CD4-positive, alpha-beta T cell treated with Interleukin-15 for 1 hour (primary cell): ENCODE measurements around the gene DIPK1B.

Experiments
- DNase-seq: peaks from one replicate; pipeline ENCODE4 v3.0.0-alpha.2; 2020

The DIPK1B gene

DNA sequence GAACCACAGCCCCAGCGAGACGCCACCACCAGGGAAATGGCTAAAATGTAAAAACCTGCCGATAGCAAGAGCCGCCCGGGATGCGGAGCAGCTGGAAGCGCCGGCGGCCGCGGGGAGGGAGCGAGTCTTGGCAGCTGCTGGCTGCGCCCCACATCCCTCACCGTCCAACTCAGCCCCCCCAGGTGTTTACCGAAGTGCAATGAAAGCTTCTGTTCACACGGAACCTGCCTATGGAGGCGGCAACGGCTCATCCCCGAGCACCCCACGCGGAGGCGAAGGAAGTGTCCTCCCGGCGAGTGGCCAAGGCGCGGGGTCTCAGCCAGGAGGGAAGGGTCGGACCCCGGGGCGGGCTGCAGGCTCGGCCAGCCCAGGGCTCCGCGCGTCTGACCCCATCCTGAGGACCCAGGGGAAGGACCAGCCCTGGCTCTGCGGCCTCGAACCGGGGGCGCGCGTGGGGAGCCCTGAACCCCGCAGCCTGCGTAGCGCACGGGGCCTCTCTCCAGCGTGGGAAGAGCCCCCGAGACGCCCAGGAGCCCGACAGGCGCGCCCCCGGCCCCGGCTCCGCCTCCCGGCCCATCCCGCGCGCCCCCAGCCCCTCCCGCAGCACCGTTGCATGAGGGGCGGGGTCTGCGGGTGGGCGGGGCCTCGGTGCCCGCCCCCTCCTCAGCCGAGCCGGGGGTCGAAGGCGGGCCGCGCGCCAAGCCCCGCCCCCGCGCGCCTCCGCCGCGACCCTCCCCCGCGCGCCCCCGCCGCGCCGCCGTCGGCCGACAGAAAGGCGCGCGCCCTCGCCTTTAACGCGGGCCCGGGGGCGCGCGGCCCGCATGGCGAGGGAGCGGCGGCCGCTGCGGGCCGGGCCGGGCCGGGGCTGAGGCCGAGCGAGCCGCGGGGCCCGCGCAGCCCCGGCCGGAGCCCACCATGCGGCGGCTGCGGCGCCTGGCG is at the start of gene DIPK1B:
TSS of gene DIPK1B (plus strand) at position 822 of the 939 bp plus-strand sequence. CDS start at position 916, 94 bp downstream.
- no peak for DNase-seq

DNA sequence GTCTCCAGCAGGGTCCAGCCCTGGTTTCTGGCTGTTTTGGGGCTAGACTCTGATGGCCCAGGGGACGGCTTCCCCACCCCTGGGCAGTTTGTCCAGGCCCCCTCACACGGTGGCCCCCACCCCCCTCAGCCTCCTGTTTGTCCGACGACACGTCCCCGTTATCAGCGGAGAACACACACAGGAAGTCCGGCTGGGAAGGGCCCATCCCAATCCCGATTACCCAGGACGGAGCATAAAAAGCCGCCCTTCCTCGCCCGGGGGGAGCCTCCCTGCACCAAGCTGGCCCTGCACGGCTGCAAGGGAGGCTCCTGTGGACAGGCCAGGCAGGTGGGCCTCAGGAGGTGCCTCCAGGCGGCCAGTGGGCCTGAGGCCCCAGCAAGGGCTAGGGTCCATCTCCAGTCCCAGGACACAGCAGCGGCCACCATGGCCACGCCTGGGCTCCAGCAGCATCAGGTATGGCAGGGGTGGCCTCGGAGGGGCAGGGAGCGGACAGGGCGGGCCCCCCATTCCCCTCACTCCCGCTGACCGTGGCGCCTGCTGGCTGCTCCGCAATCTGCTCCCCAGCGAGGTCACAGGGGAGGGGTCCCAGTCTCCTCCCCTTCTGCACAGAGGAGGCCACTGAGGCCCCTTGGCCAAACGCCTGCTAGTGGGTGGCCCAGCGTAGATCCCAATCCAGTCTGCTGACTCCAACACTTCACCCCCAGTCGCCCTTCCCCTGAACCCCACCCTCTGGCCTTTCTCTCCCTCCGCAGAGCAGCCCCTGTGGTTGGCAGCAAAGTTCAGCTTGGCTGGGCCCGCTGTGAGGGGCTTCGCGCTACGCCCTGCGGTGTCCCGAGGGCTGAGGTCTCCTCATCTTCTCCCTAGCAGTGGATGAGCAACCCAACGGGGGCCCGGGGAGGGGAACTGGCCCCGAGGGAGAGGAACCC is 49.5 kb upstream of the DIPK1B start, which contains the start of gene EGFL7:
TSS of gene EGFL7 (plus strand) at position 261 of the 926 bp plus-strand sequence. CDS start 5,367 bp downstream, outside the sequence.
- no peak for DNase-seq

DNA sequence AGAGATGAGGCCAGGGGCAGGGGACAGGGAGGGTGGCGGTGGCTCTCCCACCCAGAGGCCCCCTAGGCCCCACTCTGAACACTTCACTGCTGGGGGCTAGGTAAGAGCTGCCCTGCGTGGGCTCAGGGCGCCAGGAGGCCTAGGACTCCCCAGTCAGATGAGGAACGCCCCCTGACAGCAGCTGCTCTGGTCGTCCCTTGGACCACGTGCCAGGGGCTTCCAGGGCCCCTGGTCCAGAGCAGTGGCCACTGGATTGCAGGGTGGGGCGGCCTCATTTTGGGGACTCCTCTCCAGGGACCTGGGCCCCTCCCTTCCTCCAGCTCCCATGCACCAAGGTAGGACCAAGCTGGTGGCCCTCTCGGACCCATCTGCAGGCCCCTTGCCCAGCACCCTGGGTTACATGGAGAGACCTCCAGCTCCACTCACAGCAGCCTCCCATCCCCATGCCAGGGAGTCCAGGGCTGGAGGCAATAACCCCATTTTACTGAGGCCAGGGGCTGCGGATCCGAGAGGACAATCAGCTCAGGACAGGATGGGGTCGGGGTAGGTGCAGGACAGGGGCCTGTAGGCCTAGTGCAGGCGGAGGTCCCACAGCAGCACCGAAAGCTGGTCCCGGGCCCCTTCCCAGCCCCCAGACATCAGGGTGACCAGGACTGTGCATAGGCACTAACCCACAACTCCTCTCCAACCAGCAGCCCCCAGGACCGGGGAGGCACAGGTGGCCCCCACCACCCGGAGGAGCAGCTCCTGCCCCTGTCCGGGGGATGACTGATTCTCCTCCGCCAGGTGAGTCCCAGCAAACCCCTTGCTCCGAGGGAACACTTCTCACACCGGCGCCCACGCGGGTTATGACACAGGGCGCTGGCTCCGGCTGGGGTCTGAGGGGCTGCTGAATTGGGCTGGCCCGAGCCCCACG is 48.1 kb upstream of the DIPK1B start:
- DNase-seq = no peak

DNA sequence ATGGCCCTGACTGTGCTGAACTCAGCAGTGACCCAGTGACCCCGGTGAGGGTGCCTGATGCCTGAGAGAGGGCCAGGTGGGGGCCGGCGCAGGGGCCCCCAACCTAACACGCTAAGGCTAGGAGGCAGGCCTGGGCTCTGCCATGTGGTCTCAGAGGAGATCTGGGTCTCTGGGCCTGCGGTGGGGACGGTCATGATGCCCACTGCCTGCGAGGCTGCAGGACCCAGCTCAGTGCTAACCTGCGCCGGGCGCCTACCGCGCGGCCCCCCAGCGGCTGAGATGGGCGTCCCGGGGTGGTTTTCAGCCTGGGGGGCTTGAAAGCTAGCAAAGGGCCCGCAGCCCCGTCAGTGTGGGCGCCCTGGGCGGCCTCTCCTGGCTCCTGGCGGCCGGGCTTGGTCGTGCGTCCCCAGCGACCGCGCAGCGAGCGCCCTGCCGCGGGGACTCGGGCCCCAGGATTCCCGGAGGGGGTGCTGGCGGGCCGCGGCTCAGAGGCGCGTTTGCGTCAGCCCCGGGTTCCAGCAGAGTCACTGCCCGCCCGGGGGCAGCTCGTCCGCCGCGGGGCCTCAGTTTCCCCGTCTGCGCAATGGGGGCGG is 47.2 kb upstream of the DIPK1B start:
- DNase-seq = no peak

DNA sequence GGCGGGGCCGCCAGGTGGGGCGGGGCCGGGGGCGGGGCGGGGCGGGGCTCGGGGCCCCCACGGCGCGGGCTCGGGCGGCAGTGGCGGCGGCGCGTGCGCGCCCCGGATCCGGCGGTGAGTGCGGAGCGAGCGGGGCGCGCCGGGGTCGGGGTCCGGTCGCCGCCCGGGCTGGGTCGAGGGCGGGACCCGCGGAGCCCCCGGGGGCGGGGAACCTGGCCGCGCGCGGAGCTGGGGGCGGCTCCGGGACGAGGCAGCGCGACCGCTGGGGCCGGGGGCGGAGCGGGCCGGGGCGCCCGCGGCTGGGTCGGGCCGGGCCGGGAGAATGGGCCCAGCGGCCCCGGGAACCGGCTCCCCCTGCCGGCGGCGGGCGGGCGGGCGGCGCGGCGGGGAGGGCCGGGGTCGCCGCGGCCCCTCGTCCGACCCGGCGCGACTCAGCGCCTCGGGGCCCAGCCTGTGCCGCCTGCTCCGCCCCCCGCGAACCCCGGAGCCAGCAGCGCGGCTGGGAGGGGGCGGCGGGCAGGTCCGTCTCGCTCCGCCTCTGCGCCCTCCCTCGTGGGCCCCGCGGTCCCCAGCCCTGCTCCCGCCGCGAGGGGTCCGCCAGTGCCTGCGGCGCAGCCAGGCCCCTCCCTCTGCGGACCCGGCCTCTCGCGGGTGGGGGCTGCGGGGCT is 46.5 kb upstream of the DIPK1B start:
- DNase-seq = no peak

DNA sequence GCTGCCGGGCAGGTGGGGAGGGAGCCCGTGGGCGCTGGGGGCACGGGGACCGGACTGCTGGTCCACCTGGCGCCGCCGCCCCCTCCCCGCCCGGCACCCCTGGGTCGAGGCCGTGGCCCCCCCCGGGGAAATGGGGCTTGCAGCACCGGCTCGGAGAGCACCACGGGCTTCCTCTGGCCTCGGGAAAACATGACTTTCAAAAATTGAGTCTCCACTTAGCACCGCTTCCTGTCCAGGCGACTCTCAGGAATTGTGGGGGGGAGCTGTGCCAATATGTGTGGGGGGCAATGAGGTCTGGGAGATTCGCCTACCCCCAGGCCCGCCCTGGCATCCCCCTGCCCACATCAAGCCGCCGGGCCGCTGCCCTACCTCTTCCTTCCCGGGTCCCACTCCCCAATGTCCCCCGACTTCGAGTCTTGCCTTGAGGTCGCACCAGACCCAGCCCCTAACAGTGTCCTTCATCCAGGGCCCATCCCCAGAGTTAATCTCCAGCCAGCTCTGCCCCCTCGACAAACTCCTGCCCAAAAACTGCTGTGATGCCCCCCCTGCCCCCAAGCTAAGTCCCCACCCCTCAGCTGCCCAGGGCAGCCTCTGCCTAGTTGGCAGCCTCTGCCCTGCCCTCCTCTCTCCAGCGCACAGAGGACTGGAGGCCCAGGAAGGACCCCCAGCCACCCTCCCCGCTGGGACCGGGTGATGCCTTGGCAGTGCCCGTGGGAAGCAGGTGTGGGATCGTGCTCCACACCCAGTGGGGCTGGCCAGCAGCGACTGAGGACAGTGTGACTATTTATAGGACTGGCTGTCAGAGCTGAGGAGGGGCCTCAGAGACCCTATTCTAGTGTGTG is 45.8 kb upstream of the DIPK1B start:
- DNase-seq = no peak

DNA sequence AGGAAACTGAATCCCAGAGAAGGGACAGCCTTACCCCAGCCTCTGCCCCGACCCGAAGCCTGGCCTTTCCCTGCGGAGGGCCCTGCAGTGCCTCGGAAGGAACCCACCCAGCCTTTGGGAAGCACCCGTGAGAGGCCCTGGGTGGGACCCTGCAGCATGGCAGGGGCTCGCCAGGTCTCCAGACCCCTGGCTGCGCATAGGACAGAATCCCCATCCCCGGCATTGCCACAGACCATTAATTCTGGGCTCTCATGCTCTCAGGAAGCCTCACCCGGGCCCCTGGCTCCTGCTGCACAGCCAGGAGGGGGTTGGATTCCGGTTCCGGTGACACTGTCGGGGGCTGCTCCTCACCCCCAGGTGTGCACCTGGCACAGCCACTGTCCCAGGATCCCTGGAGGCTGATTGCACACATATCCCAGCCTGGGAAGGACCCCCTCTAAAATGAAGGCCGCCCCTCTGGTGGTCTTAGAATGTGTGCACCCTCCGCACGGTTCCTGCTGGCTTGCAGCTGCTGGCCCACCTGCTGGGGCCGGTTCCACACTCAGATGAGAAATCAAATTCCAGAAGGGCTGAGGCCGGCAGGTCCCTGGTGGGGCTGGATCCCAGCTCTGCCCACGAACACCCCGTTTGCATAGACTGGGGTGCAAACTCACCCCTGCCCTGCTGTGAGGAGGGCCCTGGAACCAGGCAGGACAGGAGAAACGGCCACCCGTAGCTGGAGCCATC is 45.0 kb upstream of the DIPK1B start:
- no peak for DNase-seq

DNA sequence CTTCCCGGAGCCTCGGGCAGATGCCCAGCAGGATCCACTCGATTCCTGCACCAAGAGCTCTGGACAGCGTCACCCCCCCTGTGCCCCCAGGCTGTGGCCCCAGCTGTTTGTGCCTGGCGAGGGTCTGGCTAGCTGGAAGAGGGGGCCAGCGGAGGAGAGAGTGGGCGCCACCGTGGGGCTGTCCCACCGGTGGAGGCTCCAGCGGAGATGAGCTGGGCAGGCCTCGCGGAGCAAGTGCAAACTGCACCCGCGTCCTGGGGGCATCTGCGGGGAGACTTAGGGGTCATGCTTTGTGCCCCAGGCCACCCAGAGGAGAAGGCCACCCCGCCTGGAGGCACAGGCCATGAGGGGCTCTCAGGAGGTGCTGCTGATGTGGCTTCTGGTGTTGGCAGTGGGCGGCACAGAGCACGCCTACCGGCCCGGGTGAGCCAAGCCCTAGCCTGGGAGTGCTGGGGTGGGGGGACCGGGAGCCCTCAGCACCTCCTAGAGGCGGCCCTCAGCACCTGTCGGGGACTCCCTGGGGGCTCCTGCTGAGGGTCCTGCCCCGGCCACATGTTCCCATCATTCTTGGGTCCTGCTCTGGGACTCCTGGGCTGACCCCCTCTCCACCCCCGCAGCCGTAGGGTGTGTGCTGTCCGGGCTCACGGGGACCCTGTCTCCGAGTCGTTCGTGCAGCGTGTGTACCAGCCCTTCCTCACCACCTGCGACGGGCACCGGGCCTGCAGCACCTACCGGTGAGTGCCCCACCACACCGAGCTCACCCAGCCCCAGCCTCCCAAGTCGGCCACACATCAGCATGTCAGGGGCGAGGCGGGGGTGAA is 44.2 kb upstream of the DIPK1B start:
- no peak for DNase-seq

DNA sequence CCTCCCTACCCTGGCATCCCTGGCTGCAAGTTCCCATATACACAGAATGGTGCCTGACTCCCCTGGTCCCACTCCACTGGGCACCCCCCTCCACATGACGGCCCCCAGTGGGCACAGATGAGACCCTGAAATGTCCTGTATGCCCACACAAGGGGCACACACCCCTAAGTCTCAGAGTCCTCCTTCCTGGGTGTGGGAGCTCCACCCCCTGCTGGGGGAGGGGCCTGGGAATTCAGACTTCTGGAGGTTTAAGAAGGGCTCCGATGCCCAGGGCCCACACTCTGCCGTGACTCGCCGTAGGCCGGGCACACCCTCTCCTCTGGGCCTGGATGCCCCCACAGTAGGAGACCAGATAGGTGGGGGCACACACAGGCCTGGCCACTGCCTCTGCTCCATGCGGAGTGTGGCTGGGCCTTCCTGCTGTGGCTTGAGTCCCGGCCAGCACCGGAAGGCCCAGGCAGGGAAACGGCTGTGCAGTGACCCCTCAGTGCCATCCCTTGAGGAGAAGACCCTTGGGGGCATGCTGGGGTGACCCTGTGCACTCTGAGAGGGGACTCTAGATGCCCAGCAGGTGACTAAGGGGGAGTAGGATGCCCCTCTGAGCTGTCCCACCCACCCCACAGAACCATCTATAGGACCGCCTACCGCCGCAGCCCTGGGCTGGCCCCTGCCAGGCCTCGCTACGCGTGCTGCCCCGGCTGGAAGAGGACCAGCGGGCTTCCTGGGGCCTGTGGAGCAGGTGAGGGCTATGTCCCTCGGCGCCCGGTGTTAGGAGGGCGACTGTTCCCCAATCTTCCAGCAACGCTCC is 43.2 kb upstream of the DIPK1B start:
- DNase-seq = no peak

DNA sequence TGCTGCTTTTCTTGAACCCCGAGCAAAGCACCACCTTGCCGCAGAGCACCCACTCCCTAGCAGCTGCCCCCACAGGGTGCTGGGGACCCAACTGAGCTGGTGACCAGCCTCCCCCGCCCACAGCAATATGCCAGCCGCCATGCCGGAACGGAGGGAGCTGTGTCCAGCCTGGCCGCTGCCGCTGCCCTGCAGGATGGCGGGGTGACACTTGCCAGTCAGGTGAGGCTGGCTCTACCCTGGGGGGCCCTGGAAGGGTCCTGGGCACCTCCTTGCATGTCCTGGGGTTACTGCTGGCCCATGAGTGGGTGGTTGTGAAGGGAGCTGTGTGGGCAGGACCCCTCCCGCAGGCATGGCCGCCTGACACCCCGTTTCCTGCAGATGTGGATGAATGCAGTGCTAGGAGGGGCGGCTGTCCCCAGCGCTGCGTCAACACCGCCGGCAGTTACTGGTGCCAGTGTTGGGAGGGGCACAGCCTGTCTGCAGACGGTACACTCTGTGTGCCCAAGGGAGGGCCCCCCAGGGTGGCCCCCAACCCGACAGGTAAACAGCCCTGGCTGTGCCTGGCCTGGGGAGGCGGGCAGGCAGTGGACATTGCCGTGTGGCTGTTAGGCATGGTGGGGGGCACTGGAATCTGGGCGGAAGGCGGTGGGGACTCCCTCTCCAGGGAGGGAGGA is 42.4 kb upstream of the DIPK1B start:
- DNase-seq = no peak

DNA sequence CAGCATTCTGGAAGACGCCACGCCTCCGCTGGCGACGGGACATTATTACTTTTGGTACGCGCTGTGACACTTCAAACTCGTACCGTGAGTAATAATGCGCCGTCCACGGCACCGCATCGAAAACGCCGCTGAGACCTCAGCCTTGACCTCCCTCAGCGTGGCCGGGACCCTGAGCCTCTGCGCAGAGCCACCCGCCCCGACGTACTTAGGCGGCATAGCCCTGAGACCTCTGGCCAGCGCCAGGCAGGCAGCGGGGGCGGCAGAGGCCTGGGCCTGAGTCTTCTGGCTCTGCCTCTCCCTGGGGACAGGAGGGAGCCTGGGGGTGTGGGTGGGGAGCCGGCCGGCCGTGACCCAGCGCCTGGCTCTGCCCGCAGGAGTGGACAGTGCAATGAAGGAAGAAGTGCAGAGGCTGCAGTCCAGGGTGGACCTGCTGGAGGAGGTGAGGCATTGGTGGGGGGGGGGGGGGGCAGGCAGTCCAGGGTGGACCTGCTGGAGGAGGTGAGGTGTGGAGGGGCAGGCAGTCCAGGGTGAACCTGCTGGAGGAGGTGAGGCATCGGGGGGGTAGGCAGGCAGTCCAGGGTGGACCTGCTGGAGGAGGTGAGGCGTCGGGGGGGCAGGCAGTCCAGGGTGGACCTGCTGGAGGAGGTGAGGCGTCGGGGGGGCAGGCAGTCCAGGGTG is 41.7 kb upstream of the DIPK1B start:
- no peak for DNase-seq

DNA sequence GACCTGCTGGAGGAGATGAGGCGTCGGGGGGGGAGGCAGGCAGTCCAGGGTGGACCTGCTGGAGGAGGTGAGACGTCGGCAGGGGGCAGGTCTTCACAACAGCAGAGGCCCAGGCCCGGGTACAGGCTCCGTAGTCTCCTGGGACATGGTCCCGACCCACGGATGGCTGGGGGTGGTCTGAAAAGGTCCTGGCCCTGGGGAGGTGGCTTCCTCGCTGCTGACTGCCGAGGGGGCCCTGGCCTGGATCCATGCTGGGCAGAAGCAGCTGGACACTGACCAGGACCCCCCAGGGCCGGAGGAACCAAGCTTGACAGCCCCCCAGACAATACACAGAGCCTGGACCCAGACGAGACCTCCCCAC is 41.1 kb upstream of the DIPK1B start:
- DNase-seq = no peak

DNA sequence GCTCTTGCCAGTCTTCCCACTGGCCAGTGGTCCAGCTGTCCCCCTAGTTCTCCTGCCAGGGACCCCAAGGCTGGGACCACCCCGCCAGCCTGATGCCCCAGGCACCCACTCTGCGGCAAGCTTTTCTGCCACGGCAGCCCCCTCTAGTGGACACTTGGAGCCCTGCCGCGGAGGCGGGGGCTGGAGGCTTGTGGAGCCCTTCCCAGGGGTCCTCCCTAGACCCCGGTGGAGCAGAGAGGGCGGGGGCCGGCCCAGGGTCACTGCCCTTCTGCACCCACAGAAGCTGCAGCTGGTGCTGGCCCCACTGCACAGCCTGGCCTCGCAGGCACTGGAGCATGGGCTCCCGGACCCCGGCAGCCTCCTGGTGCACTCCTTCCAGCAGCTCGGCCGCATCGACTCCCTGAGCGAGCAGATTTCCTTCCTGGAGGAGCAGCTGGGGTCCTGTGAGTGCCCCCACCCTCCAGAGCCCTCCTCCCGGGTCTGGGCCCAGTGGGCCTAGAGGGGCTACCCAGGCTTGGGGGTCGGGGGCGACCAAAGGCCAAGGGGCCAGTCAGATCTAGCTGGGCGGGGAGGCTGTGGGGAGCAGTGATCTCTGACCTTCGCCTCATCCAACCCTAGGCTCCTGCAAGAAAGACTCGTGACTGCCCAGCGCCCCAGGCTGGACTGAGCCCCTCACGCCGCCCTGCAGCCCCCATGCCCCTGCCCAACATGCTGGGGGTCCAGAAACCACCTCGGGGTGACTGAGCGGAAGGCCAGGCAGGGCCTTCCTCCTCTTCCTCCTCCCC is 40.5 kb upstream of the DIPK1B start:
- no peak for DNase-seq

DNA sequence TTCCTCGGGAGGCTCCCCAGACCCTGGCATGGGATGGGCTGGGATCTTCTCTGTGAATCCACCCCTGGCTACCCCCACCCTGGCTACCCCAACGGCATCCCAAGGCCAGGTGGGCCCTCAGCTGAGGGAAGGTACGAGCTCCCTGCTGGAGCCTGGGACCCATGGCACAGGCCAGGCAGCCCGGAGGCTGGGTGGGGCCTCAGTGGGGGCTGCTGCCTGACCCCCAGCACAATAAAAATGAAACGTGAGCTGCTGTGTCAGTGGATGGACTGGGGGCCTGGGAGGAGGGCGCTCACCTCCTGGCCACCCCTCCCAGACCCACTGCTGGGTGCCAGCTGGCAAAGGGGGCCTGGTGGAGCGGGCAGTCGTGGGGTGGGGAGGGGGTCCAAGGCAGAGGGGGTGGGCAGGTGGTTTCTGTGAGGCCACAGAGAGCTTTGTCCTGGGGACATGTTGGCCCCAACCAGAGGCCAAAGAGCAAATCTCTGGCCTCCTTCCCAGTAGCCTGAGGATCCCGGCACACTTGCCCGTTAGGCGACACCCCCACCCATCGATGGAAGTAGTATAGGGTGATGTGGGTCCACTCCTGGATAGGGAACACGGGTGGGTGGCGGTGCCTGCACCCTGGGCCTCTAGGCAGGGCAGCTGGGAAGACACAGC is 39.8 kb upstream of the DIPK1B start:
- DNase-seq = no peak
